ENCODE results near the gene BANK1. TPM values are rescaled to one million over a fixed set of nuclear protein-coding genes. Genes with fewer than 3 reads are reported as not detected.

Gene BANK1
- polyA plus RNA-seq, 1 donor from 2014 or later = not detected

GRCh38 chr4:101914761-101915160 lies 124.2 kb downstream of the BANK1 start:
- H3K4me2 ChIP-seq (ENCODE audit: low read length) = no peak overlapping the region
- no peak overlapping the region for H3K4me3 ChIP-seq (ENCODE audit: low read length)
- H3K9me3 ChIP-seq (ENCODE audit: low read length) = peaks cover 3% of the 10 kb centered on the region
- H3K79me2 ChIP-seq (replicated peaks; ENCODE audit: insufficient read depth, low read length) = no peaks in the 10 kb centered on the region
- H3K36me3 ChIP-seq (ENCODE audit: insufficient read depth, low read length) = no peaks in the 10 kb centered on the region
- H3K27me3 ChIP-seq (ENCODE audit: insufficient read depth, low read depth, low read length) = no peaks in the 10 kb centered on the region
- no peaks in the 10 kb centered on the region for H3F3A ChIP-seq (ENCODE audit: insufficient read depth, low read length, poor library complexity, severe bottlenecking)
- H4K20me1 ChIP-seq (ENCODE audit: insufficient read depth) = no peaks in the 10 kb centered on the region
- TF ChIP-seq EZH2 (IDR thresholded peaks at IDR 0.05; ENCODE audit: borderline replicate concordance, insufficient read depth, low read length, poor library complexity, severe bottlenecking) = no peak
- TF ChIP-seq REST (IDR thresholded peaks at IDR 0.05; ENCODE audit: borderline replicate concordance) = no peak
- TF ChIP-seq MXI1 (conservative IDR thresholded peaks at IDR 0.05; ENCODE audit: poor library complexity, severe bottlenecking) = no peak
- TF ChIP-seq RAD21 (conservative IDR thresholded peaks at IDR 0.05) = no peak
- no peak overlapping the region for H3K9ac ChIP-seq (ENCODE audit: low read length)
- no peaks in the 10 kb centered on the region for H3K9me2 ChIP-seq (ENCODE audit: insufficient read depth, low read length)
- no peak overlapping the region for H3K27ac ChIP-seq (ENCODE audit: low read length)
- no peak overlapping the region for H2AFZ ChIP-seq (ENCODE audit: low read depth, low read length)

GRCh38 chr4:101919373-101919977 lies 128.9 kb downstream of the BANK1 start:
- Histone ChIP-seq H3K27me3 (ENCODE audit: insufficient read depth, low read depth, low read length) (no peaks in the 10 kb centered on the region), H3K9ac (ENCODE audit: low read length) (no peak overlapping the region), H3K27ac (ENCODE audit: low read length) (peak overlapping the region; percentile 43), H3K4me3 (ENCODE audit: low read length) (no peak overlapping the region), H3K4me2 (ENCODE audit: low read length) (no peak overlapping the region), H3K9me2 (ENCODE audit: insufficient read depth, low read length) (no peaks in the 10 kb centered on the region), H3F3A (ENCODE audit: insufficient read depth, low read length, poor library complexity, severe bottlenecking) (no peaks in the 10 kb centered on the region), H2AFZ (ENCODE audit: low read depth, low read length) (no peak overlapping the region), H3K36me3 (ENCODE audit: insufficient read depth, low read length) (no peaks in the 10 kb centered on the region), H3K9me3 (ENCODE audit: low read length) (peaks cover 3% of the 10 kb centered on the region), H3K79me2 (replicated peaks; ENCODE audit: insufficient read depth, low read length) (no peaks in the 10 kb centered on the region), H4K20me1 (ENCODE audit: insufficient read depth) (no peaks in the 10 kb centered on the region)
- TF ChIP-seq POLR2AphosphoS5 (IDR thresholded peaks at IDR 0.05) (peak; percentile 89), REST (IDR thresholded peaks at IDR 0.05; ENCODE audit: borderline replicate concordance) (peak; percentile 32), CTCF (IDR thresholded peaks at IDR 0.05; ENCODE audit: poor library complexity, severe bottlenecking) (no peak), EP300 (conservative IDR thresholded peaks at IDR 0.05; ENCODE audit: poor library complexity, severe bottlenecking) (peak; percentile 94), SMC3 (conservative IDR thresholded peaks at IDR 0.05; ENCODE audit: poor library complexity) (peak; percentile 8)
